IMR-90 (cell line): ENCODE results near the gene NEURL1B. TPM values are rescaled to one million over a fixed set of nuclear protein-coding genes. Genes with fewer than 3 reads are reported as not detected.

Source experiments
- ATAC-seq: fragments of 200-7000 bp; cut with Tn5 transposase; 2 replicates; pipeline ENCODE4 v1.9.1; 2020; ENCODE audit warnings: low read depth, mild to moderate bottlenecking, moderate library complexity
- BruUV-seq: library from RNA; stranded (reverse); fragments of 400-500 nt; replicated peaks from 2 replicates; lab custom pipeline; 2021; lab: Mats Ljungman, UMichigan
- CTCF ChIA-PET: fragments of 300-600 bp; formaldehyde crosslinking; extraction: SDS; loops from one replicate; lab custom pipeline; 2021; ENCODE audit warnings: antibody characterized with exemption; lab: Yijun Ruan, JAX
- POLR2A ChIA-PET: fragments of 300-600 bp; sonication (Branson Sonifier 250); formaldehyde crosslinking; loops from one replicate; lab custom pipeline; 2022; ENCODE audit warnings: antibody characterized with exemption; ENCODE audit not compliant: unreplicated experiment; lab: Charles Lee
- DNase-seq: peaks from one replicate; pipeline ENCODE4 v3.0.0; 2013
- H2AFZ ChIP-seq: replicated peaks from 2 replicates; pipeline ENCODE3; 2013; ENCODE audit warnings: low read length, mild to moderate bottlenecking; ENCODE audit not compliant: poor library complexity
- H2AK5ac ChIP-seq: 2 replicates; pipeline ENCODE4 v1.6.1; 2013; ENCODE audit warnings: low read depth, low read length, inconsistent platforms
- H2AK9ac ChIP-seq: replicated peaks from 2 replicates; pipeline ENCODE3; 2013; ENCODE audit warnings: mild to moderate bottlenecking, low read depth, low read length, moderate library complexity; ENCODE audit not compliant: poor library complexity
- H2BK120ac ChIP-seq: 2 replicates; pipeline ENCODE4 v1.6.1; 2013; ENCODE audit warnings: low read depth, low read length, inconsistent platforms
- H2BK15ac ChIP-seq: 3 replicates; pipeline ENCODE4 v1.6.1; 2013; ENCODE audit warnings: low read depth, low read length, inconsistent platforms
- H2BK20ac ChIP-seq: 2 replicates; pipeline ENCODE4 v1.6.1; 2013; ENCODE audit warnings: low read depth, mild to moderate bottlenecking, inconsistent platforms, low read length, moderate library complexity
- H2BK5ac ChIP-seq: 2 replicates; pipeline ENCODE4 v1.6.1; 2013; ENCODE audit warnings: mild to moderate bottlenecking, low read depth, low read length, inconsistent platforms; ENCODE audit not compliant: poor library complexity, severe bottlenecking
- H3K14ac ChIP-seq: replicated peaks from 2 replicates; pipeline ENCODE4 v1.6.1; 2013; ENCODE audit warnings: low read depth, low read length, inconsistent platforms
- H3K18ac ChIP-seq: 2 replicates; pipeline ENCODE4 v1.6.1; 2013; ENCODE audit warnings: low read depth, low read length, control low read depth
- H3K23ac ChIP-seq: 2 replicates; pipeline ENCODE4 v1.6.1; 2013; ENCODE audit warnings: low read depth, low read length, inconsistent platforms
- H3K27ac ChIP-seq: 2 replicates; pipeline ENCODE4 v1.5.1; 2013; ENCODE audit warnings: mild to moderate bottlenecking, control low read depth, low read length; ENCODE audit not compliant: insufficient read depth
- H3K27me3 ChIP-seq: 2 replicates; pipeline ENCODE4 v1.6.1; 2013; ENCODE audit warnings: low read length; ENCODE audit not compliant: control insufficient read depth, insufficient read depth
- H3K36me3 ChIP-seq: 2 replicates; pipeline ENCODE4 v1.6.1; 2013; ENCODE audit warnings: low read length, mixed read lengths; ENCODE audit not compliant: control insufficient read depth, insufficient read depth
- H3K4ac ChIP-seq: 2 replicates; pipeline ENCODE4 v1.6.1; 2013; ENCODE audit warnings: low read depth, low read length, inconsistent platforms
- H3K4me1 ChIP-seq: 2 replicates; pipeline ENCODE4 v1.6.1; 2013; ENCODE audit warnings: low read length, mixed read lengths; ENCODE audit not compliant: control insufficient read depth, insufficient read depth
- H3K4me2 ChIP-seq: 2 replicates; pipeline ENCODE4 v1.6.1; 2013; ENCODE audit warnings: low read depth, mild to moderate bottlenecking, control low read depth, low read length, moderate library complexity
- H3K4me3 ChIP-seq: 2 replicates; pipeline ENCODE4 v1.5.1; 2013; ENCODE audit warnings: low read depth, mild to moderate bottlenecking, control low read depth, low read length, moderate library complexity; ENCODE audit not compliant: insufficient read depth
- H3K56ac ChIP-seq: 2 replicates; pipeline ENCODE4 v1.6.1; 2013; ENCODE audit warnings: low read length, inconsistent platforms; ENCODE audit not compliant: insufficient read depth; ENCODE audit errors: extremely low read depth
- H3K79me1 ChIP-seq, 2 experiments: 2 replicates each; pipeline ENCODE4 v1.6.1; 2013; ENCODE audit warnings: low read length in 2 of 2, inconsistent platforms in 1 of 2, low read depth in 1 of 2
- H3K9ac ChIP-seq: 2 replicates; pipeline ENCODE4 v1.6.1; 2013; ENCODE audit warnings: low read depth, low read length, control low read depth
- H3K9me1 ChIP-seq: 2 replicates; pipeline ENCODE4 v1.6.1; 2013; ENCODE audit warnings: low read length, inconsistent platforms; ENCODE audit not compliant: insufficient read depth
- H3K9me3 ChIP-seq: 2 replicates; pipeline ENCODE4 v1.6.1; 2013; ENCODE audit warnings: low read length; ENCODE audit not compliant: control insufficient read depth, insufficient read depth
- H4K20me1 ChIP-seq: 2 replicates; pipeline ENCODE4 v1.6.1; 2013; ENCODE audit warnings: low read length, inconsistent platforms; ENCODE audit not compliant: insufficient read depth
- H4K5ac ChIP-seq: 2 replicates; pipeline ENCODE4 v1.6.1; 2013; ENCODE audit warnings: mild to moderate bottlenecking, low read depth, low read length, control low read depth
- H4K8ac ChIP-seq, 2 experiments: 2 replicates each; pipeline ENCODE4 v1.6.1; 2013; ENCODE audit warnings: low read depth in 2 of 2, low read length in 2 of 2, control low read depth in 1 of 2, inconsistent platforms in 1 of 2
- H4K91ac ChIP-seq: 2 replicates; pipeline ENCODE4 v1.6.1; 2013; ENCODE audit warnings: low read depth, low read length, inconsistent platforms; ENCODE audit not compliant: insufficient read depth
- BHLHE40 ChIP-seq: fragments of 150-350 bp; IDR thresholded peaks from 2 replicates; pipeline ENCODE4 v1.6.1; 2016; ENCODE audit warnings: mild to moderate bottlenecking, low read depth, low read length
- CHD1 ChIP-seq: IDR thresholded peaks from 2 replicates; pipeline ENCODE4 v1.6.1; 2012; ENCODE audit warnings: low read depth, low read length, improper control_type of control experiment
- MAFK ChIP-seq: IDR thresholded peaks from 2 replicates; pipeline ENCODE4 v1.6.1; 2012; ENCODE audit warnings: low read depth, low read length, improper control_type of control experiment
- MXI1 ChIP-seq: IDR thresholded peaks from 2 replicates; pipeline ENCODE4 v1.6.1; 2012; ENCODE audit warnings: low read depth, mild to moderate bottlenecking, low read length, moderate library complexity, borderline replicate concordance
- WGBS, 2 experiments: methylation state at CpG; one replicate each; pipeline versions ENCODE4 v1.1.5 to v1.1.7; 2013; ENCODE audit warnings: missing lambda C conversion rate in 2 of 2; ENCODE audit not compliant: insufficient read length in 1 of 2; ENCODE audit errors: extremely low coverage in 2 of 2; 5-methylcytosine and 5-hydroxymethylcytosine counted together
- dilution Hi-C: fragments of 300-500 bp; cut with HindIII; formaldehyde crosslinking; loops from one replicate; pipeline ENCODE4 v1.14.3; 2018; ENCODE audit warnings: low sequenced_read_pairs; ENCODE audit not compliant: unreplicated experiment
- in situ Hi-C: fragments of 300-500 bp; cut with MboI; formaldehyde crosslinking; loops from 3 replicates; pipeline ENCODE4 v1.14.3; 2019; ENCODE audit warnings: low sequenced_read_pairs, inconsistent platforms, mixed read lengths
- intact Hi-C: fragments of 100-400 bp; cut with micrococcal nuclease; formaldehyde crosslinking; loops from 2 replicates; pipeline ENCODE4 v1.10.0; 2022
- polyA plus RNA-seq, 3 experiments: library from polyadenylated mRNA; depleted of rRNA; stranded (reverse); fragments of >200 nt; gene quantifications; 2 replicates each; pipeline ENCODE4 v1.2.3, GENCODE V29; 2012; ENCODE audit warnings: low replicate concordance in 1 of 3
- total RNA-seq: library from RNA; depleted of rRNA; stranded (reverse); fragments of >200 nt; gene quantifications from 2 replicates; pipeline ENCODE4 v1.2.3, GENCODE V29; 2012

NEURL1B gene
- total and polyA plus RNA-seq, 2 of the 4 experiments (the other 2 are of a cell fraction) = 1.8 to 2.8 TPM

DNA sequence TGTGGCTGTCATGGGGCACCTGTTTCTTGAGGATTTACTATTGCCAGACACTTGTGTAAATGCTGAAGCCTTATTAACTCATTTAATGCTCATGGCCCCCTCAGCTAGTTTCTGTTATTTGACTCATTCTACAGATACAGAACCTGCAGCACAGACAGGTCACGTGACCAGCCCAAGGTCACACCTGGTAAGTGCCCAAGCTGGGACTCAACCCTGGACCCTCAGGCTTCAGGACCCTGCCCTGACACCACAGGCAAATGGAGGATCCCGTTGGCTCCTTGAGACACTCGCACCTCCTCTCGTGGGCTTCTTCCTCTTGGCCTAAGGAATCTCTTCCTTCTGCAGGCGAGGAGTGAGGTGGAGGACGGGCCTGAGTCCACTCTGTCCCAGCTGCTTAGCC, 10.6 kb upstream of the NEURL1B start:
- H3K4me3 ChIP-seq = no peak overlapping the region
- 100% methylated on average over 1 of the region's 6 CpGs; no CpG with 5 or more reads in 1 of the 2 experiments for WGBS, 2 experiments

More for the DNA sequence above, 10.6 kb upstream of the NEURL1B start:
- H3K23ac ChIP-seq = no peak overlapping the region
- H2AFZ ChIP-seq = no peak overlapping the region
- no peak overlapping the region for H2BK5ac ChIP-seq
- no peak overlapping the region for H3K4ac ChIP-seq
- no peak overlapping the region for H3K4me2 ChIP-seq
- no peaks in the 10 kb centered on the region for H3K36me3 ChIP-seq
- CTCF ChIA-PET = no interaction called here
- DNase-seq (no peak), ATAC-seq (no peak)
- H3K4me1 ChIP-seq = no peaks in the 10 kb centered on the region
- H2BK20ac ChIP-seq = no peak overlapping the region
- no peaks in the 10 kb centered on the region for H4K20me1 ChIP-seq
- in situ Hi-C loops (no loop called here), intact Hi-C loops (no loop called here), dilution Hi-C loops (no loop called here)
- no peaks in the 10 kb centered on the region for H3K79me1 ChIP-seq
- H3K56ac ChIP-seq = no peak overlapping the region
- POLR2A ChIA-PET = no interaction called here
- H2BK15ac ChIP-seq = no peak overlapping the region
- H4K5ac ChIP-seq = no peak overlapping the region
- no peak overlapping the region for H2AK9ac ChIP-seq
- H3K9ac ChIP-seq = no peak overlapping the region
- peaks cover 55% of the 10 kb centered on the region for H3K27me3 ChIP-seq
- H3K27ac ChIP-seq = no peak overlapping the region
- H3K18ac ChIP-seq = no peak overlapping the region
- no peak overlapping the region for H2BK120ac ChIP-seq
- H4K8ac ChIP-seq = no peak overlapping the region
- no peaks in the 10 kb centered on the region for H3K9me3 ChIP-seq
- BruUV-seq = no TSS peak
- H2AK5ac ChIP-seq = no peak overlapping the region
- TF ChIP-seq MXI1 = no peak
- no peak for TF ChIP-seq BHLHE40
- no peak for TF ChIP-seq CHD1
- no peak for TF ChIP-seq MAFK
- H4K91ac ChIP-seq = no peak overlapping the region
- no peaks in the 10 kb centered on the region for H3K9me1 ChIP-seq
- H3K14ac ChIP-seq = no peak overlapping the region
